BLaER1 (cell line): ENCODE results near the gene TFB1M.
"Not testable (repeated sequence)": the region's sequence is repeated elsewhere in the genome, so short reads cannot be mapped to it uniquely, and the experiment has no call there.

ENCODE experiments used
- H3K27ac ChIP-seq: shearing (Covaris generic); formaldehyde crosslinking; 2 replicates; pipeline ENCODE4 v1.8.1; 2022
- H3K27me3 ChIP-seq: shearing (Covaris generic); formaldehyde crosslinking; 2 replicates; pipeline ENCODE4 v1.8.1; 2022
- H3K36me3 ChIP-seq: shearing (Covaris generic); formaldehyde crosslinking; 2 replicates; pipeline ENCODE4 v1.8.1; 2022
- H3K4me1 ChIP-seq: shearing (Covaris generic); formaldehyde crosslinking; 2 replicates; pipeline ENCODE4 v1.8.1; 2022
- H3K4me2 ChIP-seq: shearing (Covaris generic); formaldehyde crosslinking; 2 replicates; pipeline ENCODE4 v1.8.1; 2022
- H3K4me3 ChIP-seq: shearing (Covaris generic); formaldehyde crosslinking; 2 replicates; pipeline ENCODE4 v1.8.1; 2022
- H3K9ac ChIP-seq: shearing (Covaris generic); formaldehyde crosslinking; 2 replicates; pipeline ENCODE4 v1.8.1; 2022
- H3K9me3 ChIP-seq: shearing (Covaris generic); formaldehyde crosslinking; 2 replicates; pipeline ENCODE4 v1.8.1; 2022
- H4K20me1 ChIP-seq: shearing (Covaris generic); formaldehyde crosslinking; 2 replicates; pipeline ENCODE4 v1.8.1; 2022
- Cebpa-rat ChIP-seq: shearing (Covaris generic); IDR thresholded peaks from 2 replicates; pipeline ENCODE4 v1.8.1; 2022

TFB1M gene

DNA sequence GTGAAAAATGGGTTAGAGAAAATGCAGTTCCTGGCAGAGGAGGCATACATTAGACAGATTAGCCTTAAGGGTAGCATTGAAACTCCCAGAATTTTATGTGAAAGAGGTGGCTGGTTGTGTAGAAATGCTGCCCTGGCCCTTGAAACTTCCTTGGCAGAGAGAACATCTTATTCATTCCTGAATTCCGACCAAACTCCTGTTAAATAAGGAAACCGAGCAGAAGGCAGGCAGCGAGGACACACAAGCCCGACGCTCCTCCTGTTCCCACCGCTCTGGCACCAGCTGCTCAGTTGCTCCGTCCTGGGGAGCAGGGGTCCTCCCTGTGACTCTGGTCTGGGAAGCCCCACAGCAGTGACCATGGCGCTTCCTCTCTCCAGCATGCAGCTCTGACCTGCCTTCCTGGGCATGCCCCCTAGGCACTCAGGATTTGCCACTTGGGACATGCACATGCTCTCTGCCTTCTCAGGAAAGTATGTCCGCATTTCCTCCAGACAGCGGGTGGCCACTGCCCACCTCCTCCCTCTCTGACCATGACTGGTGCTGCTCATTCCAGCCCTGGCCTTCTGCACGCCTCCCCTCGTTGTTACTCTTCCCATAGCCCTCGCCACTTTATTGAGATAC is 85.6 kb downstream of the TFB1M start:
- Histone ChIP-seq H3K27ac (no peak overlapping the region), H3K4me1 (no peaks in the 10 kb centered on the region), H3K27me3 (no peaks in the 10 kb centered on the region), H4K20me1 (no peaks in the 10 kb centered on the region), H3K4me3 (no peak overlapping the region), H3K9ac (no peak overlapping the region), H3K4me2 (no peak overlapping the region), H3K9me3 (peaks cover 6% of the 10 kb centered on the region; the same call in 1 of the 2 replicates), H3K36me3 (0 out of 2 replicates have a peak, but pooled peaks cover 8% of the 10 kb centered on the region)
- no peak for TF ChIP-seq Cebpa-rat

DNA sequence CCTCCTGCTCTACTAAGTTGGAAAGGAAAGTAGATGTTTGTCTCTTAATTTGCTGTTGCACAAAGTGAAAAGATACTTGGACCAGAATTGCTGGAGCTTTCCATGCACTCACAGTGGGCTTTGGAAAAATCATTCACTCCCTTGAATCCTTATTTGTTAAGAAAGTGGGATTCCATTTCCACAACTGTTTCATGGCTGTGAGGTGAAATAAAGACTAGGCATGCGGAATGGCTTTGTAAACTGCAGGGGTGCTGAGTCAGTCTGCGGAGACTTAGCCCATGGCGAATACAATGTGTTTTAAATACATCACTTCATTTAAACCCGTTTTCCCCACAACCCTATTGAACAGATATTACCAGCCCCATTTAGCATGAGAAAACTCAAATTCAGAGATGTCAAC is 87.2 kb downstream of the TFB1M start:
- no peaks in the 10 kb centered on the region for H3K4me1 ChIP-seq
- H3K4me2 ChIP-seq = no peak overlapping the region
- H4K20me1 ChIP-seq = no peaks in the 10 kb centered on the region
- no peak overlapping the region for H3K27ac ChIP-seq
- no peaks in the 10 kb centered on the region for H3K27me3 ChIP-seq
- TF ChIP-seq Cebpa-rat = no peak
- H3K4me3 ChIP-seq = no peak overlapping the region
- peaks cover 6% of the 10 kb centered on the region; the same call in 1 of the 2 replicates for H3K9me3 ChIP-seq
- H3K36me3 ChIP-seq = 0 out of 2 replicates have a peak, but pooled peaks cover 8% of the 10 kb centered on the region
- no peak overlapping the region for H3K9ac ChIP-seq

DNA sequence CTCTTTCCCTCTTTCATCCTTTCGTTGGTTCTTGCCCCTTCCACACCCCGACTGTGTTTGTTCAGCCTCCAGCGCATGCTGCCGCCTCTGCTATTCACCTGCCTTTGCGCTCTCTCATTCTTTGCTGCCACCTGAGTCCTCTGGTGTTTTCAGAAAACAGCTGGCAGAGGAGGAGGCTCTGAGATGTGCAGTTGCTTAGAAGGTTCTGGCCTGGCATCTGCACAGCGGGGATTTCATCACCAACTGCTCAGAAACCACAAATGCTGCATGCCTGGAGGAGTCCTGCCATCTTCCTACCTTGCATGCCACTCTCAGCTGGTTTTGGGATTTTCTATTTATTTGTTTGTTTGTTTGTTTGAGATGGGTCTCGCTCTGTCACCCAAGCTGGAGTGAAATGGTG is 89.7 kb downstream of the TFB1M start:
- Histone ChIP-seq H3K36me3 (0 out of 2 replicates have a peak, but pooled peaks cover under 1% of the 10 kb centered on the region), H3K4me3 (no peak overlapping the region), H3K9me3 (peaks cover under 1% of the 10 kb centered on the region; the same call in 1 of the 2 replicates), H3K27ac (no peak overlapping the region), H3K4me1 (no peaks in the 10 kb centered on the region), H3K4me2 (no peak overlapping the region), H4K20me1 (no peaks in the 10 kb centered on the region), H3K9ac (no peak overlapping the region), H3K27me3 (no peaks in the 10 kb centered on the region)
- TF ChIP-seq Cebpa-rat = no peak

DNA sequence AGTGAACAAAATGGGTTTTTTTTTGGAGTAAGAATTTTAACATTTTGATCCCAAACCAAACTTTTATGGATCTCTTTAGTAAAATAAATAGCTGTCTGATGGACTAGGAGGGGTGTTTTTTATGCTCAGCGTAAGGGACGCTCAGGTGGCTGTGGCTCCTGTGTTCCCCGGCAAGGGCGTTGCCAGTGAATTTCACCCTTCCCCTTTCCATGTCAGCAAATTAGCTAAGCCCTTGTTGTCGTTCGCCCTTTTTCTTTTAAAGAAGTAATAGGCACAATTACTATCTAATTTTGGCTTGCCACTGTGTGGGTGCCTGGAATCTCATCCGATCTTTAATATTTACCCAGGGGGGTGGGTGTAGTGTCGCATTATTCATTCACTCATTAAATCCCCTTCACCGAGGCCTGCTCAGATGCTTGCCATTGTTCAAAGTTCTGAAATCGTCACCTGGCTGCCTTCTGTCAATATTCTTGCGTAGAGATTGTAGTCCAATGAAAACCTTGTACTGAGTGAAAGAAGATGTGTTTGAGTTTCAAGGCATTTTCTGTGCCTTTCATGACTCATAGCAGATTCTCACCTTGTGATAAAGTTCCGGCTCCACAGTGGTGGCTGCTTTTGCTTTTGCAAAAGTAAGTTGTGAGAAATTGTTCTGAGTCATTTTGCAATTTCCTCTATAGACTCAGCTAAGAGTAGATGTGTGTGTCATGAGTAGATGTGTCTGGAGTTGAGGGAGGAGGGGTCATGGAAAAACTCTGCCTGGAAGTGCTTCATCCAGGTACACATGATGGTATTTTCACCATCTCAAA is 90.4 kb downstream of the TFB1M start:
- H3K4me3 ChIP-seq = no peak overlapping the region
- H3K36me3 ChIP-seq = no peaks in the 10 kb centered on the region
- no peaks in the 10 kb centered on the region for H3K27me3 ChIP-seq
- H3K27ac ChIP-seq = no peak overlapping the region
- H4K20me1 ChIP-seq = no peaks in the 10 kb centered on the region
- H3K4me1 ChIP-seq = no peaks in the 10 kb centered on the region
- no peaks in the 10 kb centered on the region for H3K9me3 ChIP-seq
- no peak overlapping the region for H3K9ac ChIP-seq
- TF ChIP-seq Cebpa-rat = no peak
- H3K4me2 ChIP-seq = no peak overlapping the region

DNA sequence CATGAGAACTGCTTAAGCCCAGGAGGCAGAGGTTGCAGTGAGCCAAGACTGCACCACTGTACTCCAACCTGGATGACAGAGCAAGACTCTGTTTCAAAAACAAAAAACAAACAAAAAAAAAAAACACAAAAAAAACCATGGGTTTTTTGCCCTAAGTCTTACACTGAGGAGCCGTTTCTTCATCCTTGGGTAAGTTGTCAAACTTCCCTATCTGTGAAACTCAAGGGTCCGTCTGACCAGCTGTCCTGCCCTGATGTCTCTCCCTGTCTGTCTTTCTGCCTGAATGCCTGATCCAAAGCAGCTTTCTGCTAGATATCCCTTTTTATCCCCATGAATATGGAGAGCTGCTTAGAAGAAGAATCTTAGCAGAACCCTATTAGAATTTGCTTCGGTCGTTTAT is 91.8 kb downstream of the TFB1M start:
- Histone ChIP-seq H3K36me3 (no peaks in the 10 kb centered on the region), H3K27ac (no peak overlapping the region), H3K4me2 (no peak overlapping the region), H3K9ac (no peak overlapping the region), H3K9me3 (no peaks in the 10 kb centered on the region), H3K4me3 (no peak overlapping the region), H4K20me1 (no peaks in the 10 kb centered on the region), H3K27me3 (no peaks in the 10 kb centered on the region), H3K4me1 (no peaks in the 10 kb centered on the region)
- no peak for TF ChIP-seq Cebpa-rat

DNA sequence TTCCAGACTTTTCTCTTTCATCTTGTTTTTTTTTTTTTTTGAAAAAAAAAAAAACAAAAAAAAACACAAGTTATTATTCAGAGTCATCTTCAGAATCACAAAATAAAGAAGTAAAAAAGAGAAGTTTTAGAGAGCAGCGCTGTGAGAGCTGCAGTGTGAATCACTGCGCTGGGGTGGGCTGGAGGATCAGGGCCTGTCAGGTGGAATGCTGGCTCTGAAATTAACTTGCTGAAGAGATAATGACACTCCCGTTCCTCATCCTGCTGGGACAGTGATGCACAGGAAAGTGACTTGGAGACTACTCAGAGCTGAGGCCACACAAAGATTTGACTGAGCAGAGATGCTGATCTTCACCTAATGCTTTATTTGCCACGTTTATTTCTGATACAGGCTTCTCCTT is 93.2 kb downstream of the TFB1M start:
- TF ChIP-seq Cebpa-rat = no peak
- H3K36me3 ChIP-seq = no peaks in the 10 kb centered on the region

DNA sequence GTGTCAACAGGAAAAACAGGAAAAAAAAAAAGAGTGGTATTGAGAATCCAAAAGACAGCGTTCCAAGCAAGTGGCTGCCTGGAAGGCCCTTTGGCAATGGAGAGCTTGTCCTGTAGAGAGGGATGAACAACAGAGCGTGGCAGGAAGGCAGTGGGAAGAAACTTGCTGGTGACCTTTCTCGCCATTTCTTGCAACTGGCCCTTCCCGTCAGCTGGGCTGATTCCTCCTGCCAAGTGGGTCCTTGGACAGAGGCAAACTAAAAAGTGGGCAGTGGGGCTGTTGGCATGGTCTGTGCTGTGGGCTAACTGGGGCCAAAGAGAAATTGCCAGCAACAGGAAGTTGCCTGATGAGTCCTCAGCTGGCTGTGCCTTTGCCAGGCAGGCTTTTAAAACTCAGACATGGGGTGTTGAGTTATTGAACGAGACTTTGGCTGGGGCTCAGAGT is 94.4 kb downstream of the TFB1M start:
- TF ChIP-seq Cebpa-rat = no peak
- Histone ChIP-seq H4K20me1 (no peaks in the 10 kb centered on the region), H3K9me3 (no peaks in the 10 kb centered on the region), H3K36me3 (no peaks in the 10 kb centered on the region), H3K27ac (no peak overlapping the region), H3K27me3 (no peaks in the 10 kb centered on the region), H3K9ac (no peak overlapping the region), H3K4me3 (no peak overlapping the region), H3K4me2 (no peak overlapping the region), H3K4me1 (peaks cover 16% of the 10 kb centered on the region)

More for the DNA sequence above, 93.2 kb downstream of the TFB1M start:
- no peak overlapping the region for H3K4me3 ChIP-seq
- H3K4me1 ChIP-seq = peaks cover 13% of the 10 kb centered on the region
- no peaks in the 10 kb centered on the region for H4K20me1 ChIP-seq
- H3K27me3 ChIP-seq = no peaks in the 10 kb centered on the region
- H3K9me3 ChIP-seq = no peaks in the 10 kb centered on the region
- no peak overlapping the region for H3K4me2 ChIP-seq
- H3K27ac ChIP-seq = no peak overlapping the region
- no peak overlapping the region for H3K9ac ChIP-seq

DNA sequence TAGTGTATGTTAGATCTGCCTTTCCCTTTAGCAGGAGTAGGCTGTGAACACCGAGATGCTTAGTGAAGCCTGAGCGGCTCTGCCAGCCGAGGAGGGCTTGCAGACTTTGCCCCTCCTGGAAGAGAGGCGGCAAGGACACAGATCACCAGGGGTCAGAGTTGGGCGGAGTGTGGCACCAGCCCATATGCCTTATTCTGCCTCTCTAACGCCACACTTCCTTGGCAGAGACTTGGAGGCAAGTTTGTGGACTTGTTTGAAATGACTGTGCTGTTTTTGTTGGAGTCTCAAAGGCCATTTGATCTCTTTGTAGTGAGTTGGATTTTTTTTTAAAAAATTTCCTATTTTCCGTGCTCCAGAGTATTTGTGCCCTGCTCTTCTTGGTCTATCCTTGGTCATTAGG is 95.0 kb downstream of the TFB1M start:
- Histone ChIP-seq H3K9ac (no peak overlapping the region), H3K27me3 (no peaks in the 10 kb centered on the region), H3K36me3 (no peaks in the 10 kb centered on the region), H3K4me1 (peaks cover 18% of the 10 kb centered on the region), H3K27ac (no peak overlapping the region), H3K4me3 (no peak overlapping the region), H4K20me1 (no peaks in the 10 kb centered on the region), H3K9me3 (no peaks in the 10 kb centered on the region), H3K4me2 (no peak overlapping the region)
- no peak for TF ChIP-seq Cebpa-rat

DNA sequence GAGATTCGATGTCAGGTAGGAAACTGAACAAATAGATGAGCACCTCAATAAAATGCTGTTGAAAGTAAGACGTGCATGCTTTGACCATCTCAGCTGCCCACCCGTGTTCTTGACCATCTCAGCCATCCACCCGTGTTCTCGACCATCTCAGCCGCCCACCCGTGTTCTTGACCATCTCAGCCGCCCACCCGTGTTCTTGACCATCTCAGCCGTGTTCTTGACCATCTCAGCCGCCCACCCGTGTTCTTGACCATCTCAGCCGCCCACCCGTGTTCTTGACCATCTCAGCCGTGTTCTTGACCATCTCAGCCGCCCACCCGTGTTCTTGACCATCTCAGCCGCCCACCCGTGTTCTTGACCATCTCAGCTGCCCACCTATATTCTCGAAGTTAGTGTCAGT is 95.6 kb downstream of the TFB1M start:
- peaks cover 24% of the 10 kb centered on the region for H3K4me1 ChIP-seq
- H3K36me3 ChIP-seq, H3K27me3 ChIP-seq, H3K9me3 ChIP-seq, H3K27ac ChIP-seq, H4K20me1 ChIP-seq, H3K4me3 ChIP-seq, H3K4me2 ChIP-seq, H3K9ac ChIP-seq: not testable (repeated sequence)

DNA sequence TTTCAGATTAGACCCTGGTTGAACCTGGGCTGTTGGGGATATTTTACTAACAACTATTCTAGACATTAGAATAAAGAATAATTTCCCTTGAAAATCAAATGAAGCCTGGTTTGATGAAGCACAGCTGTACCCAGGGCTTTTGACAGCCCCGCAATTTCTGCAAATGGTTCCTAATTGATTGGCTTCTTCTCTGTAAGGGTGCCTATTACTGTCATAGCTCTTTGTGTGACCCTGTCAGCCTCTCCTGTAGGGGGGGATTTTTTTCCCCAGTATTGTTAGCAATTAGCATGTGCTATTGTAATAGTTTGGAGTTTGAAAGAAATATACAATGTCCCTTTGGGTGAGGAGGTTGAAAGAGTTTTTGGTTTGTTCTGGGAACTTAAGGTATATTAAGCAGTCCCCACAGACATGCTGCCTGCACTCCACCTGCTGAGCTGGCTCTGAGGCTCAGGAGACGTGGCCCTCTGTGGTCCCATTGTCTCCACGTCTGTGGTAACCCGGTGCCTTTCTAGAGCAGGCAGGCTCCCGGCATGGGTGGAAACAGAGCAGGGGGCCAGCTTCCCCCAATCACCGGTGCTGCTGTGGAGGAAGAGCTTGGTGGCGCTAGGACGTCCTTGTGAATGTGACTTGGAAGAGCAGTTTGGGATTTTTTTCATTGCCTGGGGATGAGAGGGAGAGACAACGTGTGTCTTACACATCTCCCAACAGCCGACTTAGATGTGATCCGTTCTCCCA is 97.8 kb downstream of the TFB1M start:
- Histone ChIP-seq H3K9me3 (no peaks in the 10 kb centered on the region), H3K36me3 (no peaks in the 10 kb centered on the region), H3K27me3 (no peaks in the 10 kb centered on the region), H3K27ac (no peak overlapping the region), H3K4me2 (peak overlapping the region; percentile 59), H3K9ac (peak overlapping the region; percentile 25; the same call in 1 of the 2 replicates), H3K4me3 (no peak overlapping the region), H3K4me1 (peaks cover 34% of the 10 kb centered on the region), H4K20me1 (no peaks in the 10 kb centered on the region)
- TF ChIP-seq Cebpa-rat = no peak
